ENCODE results near the gene RPL19. TPM values are rescaled to one million over a fixed set of nuclear protein-coding genes. Genes with fewer than 3 reads are reported as not detected.

Gene RPL19
- total RNA-seq, 1 donor from 2014 or later = 2,751 TPM

DNA sequence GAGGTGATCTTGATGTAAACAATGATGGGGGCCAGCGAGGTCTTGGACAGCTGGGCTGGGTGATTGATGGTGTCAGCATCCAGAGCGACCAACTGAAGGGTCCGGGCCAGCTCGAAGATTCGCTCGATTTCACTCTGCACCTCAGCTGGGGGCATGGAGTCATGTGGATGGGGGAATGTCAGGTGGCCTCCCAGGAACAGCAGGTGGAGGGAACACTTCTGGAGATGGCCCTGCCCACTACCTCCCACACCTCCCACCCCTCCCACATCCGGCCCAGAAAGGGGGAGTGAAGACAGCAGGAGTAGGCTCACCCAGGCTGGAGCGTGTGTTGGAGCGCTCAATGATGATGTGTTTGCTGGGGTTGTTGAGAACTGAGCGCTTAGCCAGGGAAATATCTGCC lies 16.4 kb upstream of the RPL19 start:
- Histone ChIP-seq H3K4me2 (no peak overlapping the region), H3K9me3 (ENCODE audit: low read depth) (no peaks in the 10 kb centered on the region), H3F3A (ENCODE audit: low read depth) (peaks cover 2% of the 10 kb centered on the region), H3K36me3 (no peaks in the 10 kb centered on the region), H3K4me3 (no peak overlapping the region), H3K27ac (no peak overlapping the region), H3K4me1 (no peaks in the 10 kb centered on the region), H3K27me3 (no peaks in the 10 kb centered on the region), H4K20me1 (ENCODE audit: low read depth) (no peaks in the 10 kb centered on the region), H3K9ac (no peak overlapping the region), H2AFZ (replicated peaks) (no peak overlapping the region), H3K79me2 (ENCODE audit: low read depth) (no peaks in the 10 kb centered on the region)
- TF ChIP-seq EZH2phosphoT487 (IDR thresholded peaks at IDR 0.05) (no peak), EZH2 (IDR thresholded peaks at IDR 0.05) (no peak)
- TF ChIP-seq, protein P1, sequence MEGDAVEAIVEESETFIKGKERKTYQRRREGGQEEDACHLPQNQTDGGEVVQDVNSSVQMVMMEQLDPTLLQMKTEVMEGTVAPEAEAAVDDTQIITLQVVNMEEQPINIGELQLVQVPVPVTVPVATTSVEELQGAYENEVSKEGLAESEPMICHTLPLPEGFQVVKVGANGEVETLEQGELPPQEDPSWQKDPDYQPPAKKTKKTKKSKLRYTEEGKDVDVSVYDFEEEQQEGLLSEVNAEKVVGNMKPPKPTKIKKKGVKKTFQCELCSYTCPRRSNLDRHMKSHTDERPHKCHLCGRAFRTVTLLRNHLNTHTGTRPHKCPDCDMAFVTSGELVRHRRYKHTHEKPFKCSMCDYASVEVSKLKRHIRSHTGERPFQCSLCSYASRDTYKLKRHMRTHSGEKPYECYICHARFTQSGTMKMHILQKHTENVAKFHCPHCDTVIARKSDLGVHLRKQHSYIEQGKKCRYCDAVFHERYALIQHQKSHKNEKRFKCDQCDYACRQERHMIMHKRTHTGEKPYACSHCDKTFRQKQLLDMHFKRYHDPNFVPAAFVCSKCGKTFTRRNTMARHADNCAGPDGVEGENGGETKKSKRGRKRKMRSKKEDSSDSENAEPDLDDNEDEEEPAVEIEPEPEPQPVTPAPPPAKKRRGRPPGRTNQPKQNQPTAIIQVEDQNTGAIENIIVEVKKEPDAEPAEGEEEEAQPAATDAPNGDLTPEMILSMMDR (IDR thresholded peaks at IDR 0.05) = no peak
- Mint-ChIP-seq H3K27me3 (ENCODE audit: insufficient read depth, low read depth) (no peaks in the 10 kb centered on the region), H3K9me3 (no peaks in the 10 kb centered on the region), H3K4me1 (no peaks in the 10 kb centered on the region), H3K36me3 (peaks cover 13% of the 10 kb centered on the region), H3K4me3 (no peak overlapping the region), H3K27ac (no peak overlapping the region)
- no peak for DNase-seq (ENCODE audit: low spot score)

DNA sequence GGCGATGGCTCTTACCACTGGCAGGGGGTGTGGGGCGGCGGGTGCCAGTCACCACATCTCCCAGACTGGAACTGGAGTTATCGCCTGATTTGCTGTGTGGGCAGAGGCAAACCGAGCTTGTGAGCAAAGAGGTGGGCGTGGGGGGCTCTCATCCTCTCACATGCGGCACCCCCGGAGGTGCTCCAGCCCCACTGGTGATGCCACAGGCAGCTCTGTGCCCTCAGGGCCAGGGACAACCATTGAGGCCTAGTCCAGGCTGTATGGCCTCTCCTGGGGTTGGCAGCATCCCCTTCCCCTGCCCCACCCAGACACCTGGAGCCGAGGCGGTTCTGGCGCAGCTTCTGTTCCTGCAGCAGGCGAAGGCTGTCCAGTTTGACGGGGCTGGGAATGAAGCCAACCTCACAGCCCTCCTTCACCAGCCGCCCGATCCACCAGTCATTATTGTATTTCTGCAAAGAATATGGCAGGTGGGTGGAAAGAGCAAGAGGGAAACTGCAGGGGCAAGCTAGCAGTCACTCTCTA lies 13.5 kb upstream of the RPL19 start:
- Histone ChIP-seq H3K4me2 (no peak overlapping the region), H3K27ac (no peak overlapping the region)

DNA sequence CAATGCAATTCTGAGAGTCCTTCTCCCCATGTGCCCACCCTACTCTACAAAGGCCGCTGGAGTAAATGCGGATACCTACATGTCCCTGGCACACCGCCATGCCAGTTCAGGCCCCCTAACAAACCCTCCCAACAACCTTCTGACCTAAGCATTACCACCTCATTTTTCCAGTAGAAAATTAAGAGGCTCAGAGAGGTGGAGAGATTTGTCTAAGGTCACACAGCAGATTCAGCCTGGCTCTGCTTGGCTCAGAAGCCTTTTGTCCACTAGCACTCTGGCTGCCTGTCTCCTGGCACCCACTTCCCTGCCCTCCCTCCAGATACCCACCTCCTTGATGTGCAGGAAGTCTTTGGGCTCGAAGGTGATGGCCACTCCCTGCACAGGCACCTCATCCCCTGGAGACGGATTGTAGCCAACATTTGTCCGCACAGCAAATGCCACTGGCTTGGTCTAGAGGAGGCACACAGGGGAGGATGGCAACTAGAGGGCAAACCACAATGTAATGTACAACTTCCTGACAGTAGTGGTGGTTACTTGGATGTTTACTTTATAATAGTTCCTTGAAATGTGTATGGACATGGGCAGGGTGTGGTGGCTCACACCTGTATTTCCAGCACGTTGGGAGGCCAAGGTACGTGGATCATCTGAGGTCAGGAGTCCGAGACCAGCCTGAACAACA lies 12.8 kb upstream of the RPL19 start:
- H3K4me2 ChIP-seq = no peak overlapping the region
- H3K27me3 Mint-ChIP-seq (ENCODE audit: insufficient read depth, low read depth) = peaks cover 4% of the 10 kb centered on the region
- H3F3A ChIP-seq (ENCODE audit: low read depth) = no peaks in the 10 kb centered on the region
- no peaks in the 10 kb centered on the region for H3K27me3 ChIP-seq
- no peaks in the 10 kb centered on the region for H3K36me3 ChIP-seq
- no peak for DNase-seq (ENCODE audit: low spot score)
- H3K9ac ChIP-seq = no peak overlapping the region
- no peaks in the 10 kb centered on the region for H4K20me1 ChIP-seq (ENCODE audit: low read depth)
- H3K4me1 ChIP-seq = no peaks in the 10 kb centered on the region
- no peak overlapping the region for H3K4me3 ChIP-seq
- H3K79me2 ChIP-seq (ENCODE audit: low read depth) = no peaks in the 10 kb centered on the region
- no peaks in the 10 kb centered on the region for H3K9me3 ChIP-seq (ENCODE audit: low read depth)
- no peak overlapping the region for H3K27ac Mint-ChIP-seq
- no peak overlapping the region for H3K27ac ChIP-seq
- H3K9me3 Mint-ChIP-seq = no peaks in the 10 kb centered on the region
- TF ChIP-seq EZH2 (IDR thresholded peaks at IDR 0.05) (no peak), EZH2phosphoT487 (IDR thresholded peaks at IDR 0.05) (no peak)
- TF ChIP-seq, protein P1 (IDR thresholded peaks at IDR 0.05) = no peak
- no peak overlapping the region for H2AFZ ChIP-seq (replicated peaks)
- peaks cover 15% of the 10 kb centered on the region for H3K36me3 Mint-ChIP-seq
- no peak overlapping the region for H3K4me3 Mint-ChIP-seq
- H3K4me1 Mint-ChIP-seq = no peaks in the 10 kb centered on the region

More for the DNA sequence above, 13.5 kb upstream of the RPL19 start:
- Mint-ChIP-seq H3K4me1 (no peaks in the 10 kb centered on the region), H3K36me3 (peaks cover 13% of the 10 kb centered on the region), H3K4me3 (no peak overlapping the region), H3K9me3 (no peaks in the 10 kb centered on the region), H3K27ac (no peak overlapping the region), H3K27me3 (ENCODE audit: insufficient read depth, low read depth) (peaks cover 4% of the 10 kb centered on the region)
- no peak overlapping the region for H2AFZ ChIP-seq (replicated peaks)
- H3K27me3 ChIP-seq = no peaks in the 10 kb centered on the region
- H3K4me3 ChIP-seq = no peak overlapping the region
- no peak overlapping the region for H3K9ac ChIP-seq
- DNase-seq (ENCODE audit: low spot score) = no peak
- H3K36me3 ChIP-seq = no peaks in the 10 kb centered on the region
- no peaks in the 10 kb centered on the region for H3K9me3 ChIP-seq (ENCODE audit: low read depth)
- no peaks in the 10 kb centered on the region for H4K20me1 ChIP-seq (ENCODE audit: low read depth)
- no peaks in the 10 kb centered on the region for H3K79me2 ChIP-seq (ENCODE audit: low read depth)
- no peak for TF ChIP-seq EZH2 (IDR thresholded peaks at IDR 0.05)
- no peaks in the 10 kb centered on the region for H3K4me1 ChIP-seq
- H3F3A ChIP-seq (ENCODE audit: low read depth) = no peaks in the 10 kb centered on the region
